H9 (cell line): Measurements from ENCODE around the gene BBS1. TPM values are rescaled to one million over a fixed set of nuclear protein-coding genes. Genes with fewer than 3 reads are reported as not detected.

Experiments
- DNase-seq: peaks from one replicate; pipeline ENCODE4 v3.0.0-alpha.2; 2017
- H2AFZ ChIP-seq: one replicate; pipeline ENCODE4 v1.6.1; 2013; ENCODE audit warnings: mild to moderate bottlenecking, low read length, control low read depth, moderate library complexity
- H2AK5ac ChIP-seq: 2 replicates; pipeline ENCODE4 v1.6.1; 2013; ENCODE audit warnings: low read length, control low read depth, mixed read lengths; ENCODE audit not compliant: insufficient read length
- H2BK120ac ChIP-seq: one replicate; pipeline ENCODE4 v1.6.1; 2013; ENCODE audit warnings: low read depth, mild to moderate bottlenecking, low read length, control low read depth, inconsistent platforms; ENCODE audit not compliant: poor library complexity, severe bottlenecking
- H2BK12ac ChIP-seq: 2 replicates; pipeline ENCODE4 v1.6.1; 2013; ENCODE audit warnings: low read length, control low read depth, mixed read lengths, low read depth; ENCODE audit not compliant: insufficient read length
- H2BK15ac ChIP-seq: 2 replicates; pipeline ENCODE4 v1.6.1; 2013; ENCODE audit warnings: low read depth, low read length, control low read depth
- H2BK20ac ChIP-seq: one replicate; pipeline ENCODE4 v1.6.1; 2013; ENCODE audit warnings: low read depth, mild to moderate bottlenecking, low read length, control low read depth, inconsistent platforms; ENCODE audit not compliant: poor library complexity, severe bottlenecking
- H2BK5ac ChIP-seq: 2 replicates; pipeline ENCODE4 v1.6.1; 2013; ENCODE audit warnings: low read length, control low read depth, mixed read lengths; ENCODE audit not compliant: insufficient read length
- H3K14ac ChIP-seq: 2 replicates; pipeline ENCODE4 v1.6.1; 2013; ENCODE audit warnings: low read length, control low read depth; ENCODE audit not compliant: insufficient read depth
- H3K18ac ChIP-seq: 2 replicates; pipeline ENCODE4 v1.6.1; 2013; ENCODE audit warnings: low read depth, mild to moderate bottlenecking, mixed read lengths, low read length, control low read depth; ENCODE audit not compliant: insufficient read length
- H3K23ac ChIP-seq: 2 replicates; pipeline ENCODE4 v1.6.1; 2013; ENCODE audit warnings: low read length, control low read depth, mixed read lengths, low read depth; ENCODE audit not compliant: insufficient read length
- H3K23me2 ChIP-seq: 2 replicates; pipeline ENCODE4 v1.6.1; 2013; ENCODE audit warnings: low read depth, mild to moderate bottlenecking, mixed read lengths, low read length, control low read depth; ENCODE audit not compliant: insufficient read length, poor library complexity, severe bottlenecking
- H3K27ac ChIP-seq: 2 replicates; pipeline ENCODE4 v1.5.1; 2013; ENCODE audit warnings: low read length, control low read depth, mixed read lengths, low read depth; ENCODE audit not compliant: insufficient read length
- H3K27me3 ChIP-seq: 2 replicates; pipeline ENCODE4 v1.6.1; 2013; ENCODE audit warnings: low read length, control low read depth, inconsistent platforms; ENCODE audit not compliant: insufficient read depth
- H3K4ac ChIP-seq: 2 replicates; pipeline ENCODE4 v1.6.1; 2013; ENCODE audit warnings: low read depth, mild to moderate bottlenecking, control low read depth, inconsistent platforms, low read length, moderate library complexity
- H3K4me1 ChIP-seq: 2 replicates; pipeline ENCODE4 v1.6.1; 2013; ENCODE audit warnings: low read length, control low read depth, inconsistent platforms; ENCODE audit not compliant: insufficient read depth
- H3K4me2 ChIP-seq: 2 replicates; pipeline ENCODE4 v1.6.1; 2013; ENCODE audit warnings: low read length, control low read depth, mixed read lengths; ENCODE audit not compliant: insufficient read length, insufficient read depth
- H3K56ac ChIP-seq: 2 replicates; pipeline ENCODE4 v1.6.1; 2013; ENCODE audit warnings: low read depth, mild to moderate bottlenecking, mixed read lengths, low read length, control low read depth; ENCODE audit not compliant: insufficient read length
- H3K79me1 ChIP-seq: 2 replicates; pipeline ENCODE4 v1.6.1; 2013; ENCODE audit warnings: low read depth, mild to moderate bottlenecking, moderate library complexity, low read length, control low read depth, inconsistent platforms; ENCODE audit not compliant: insufficient read depth, poor library complexity, severe bottlenecking
- H3K79me2 ChIP-seq: 2 replicates; pipeline ENCODE4 v1.6.1; 2013; ENCODE audit warnings: low read length, control low read depth, inconsistent platforms; ENCODE audit not compliant: insufficient read depth
- H3K9ac ChIP-seq: 2 replicates; pipeline ENCODE4 v1.6.1; 2013; ENCODE audit warnings: low read length, control low read depth, mixed read lengths; ENCODE audit not compliant: insufficient read length; ENCODE audit errors: extremely low read depth
- H3K9me3 ChIP-seq: one replicate; pipeline ENCODE4 v1.6.1; 2013; ENCODE audit warnings: low read depth, low read length, inconsistent platforms; ENCODE audit not compliant: control insufficient read depth
- H3T11ph ChIP-seq: one replicate; pipeline ENCODE4 v1.6.1; 2013; ENCODE audit warnings: mild to moderate bottlenecking, low read length, control low read depth, inconsistent platforms
- H4K20me1 ChIP-seq: one replicate; pipeline ENCODE4 v1.6.1; 2013; ENCODE audit not compliant: control insufficient read depth, insufficient read length, insufficient read depth
- H4K5ac ChIP-seq: 2 replicates; pipeline ENCODE4 v1.6.1; 2013; ENCODE audit warnings: low read depth, mild to moderate bottlenecking, mixed read lengths, low read length, control low read depth; ENCODE audit not compliant: insufficient read length
- H4K8ac ChIP-seq: replicated peaks from 2 replicates; pipeline ENCODE4 v1.6.1; 2013; ENCODE audit warnings: low read length, control low read depth, mixed read lengths, low read depth; ENCODE audit not compliant: insufficient read length
- H4K91ac ChIP-seq: 2 replicates; pipeline ENCODE4 v1.6.1; 2013; ENCODE audit warnings: low read depth, mild to moderate bottlenecking, moderate library complexity, mixed read lengths, low read length, control low read depth; ENCODE audit not compliant: insufficient read length
- H3K27ac Mint-ChIP-seq, 3 experiments: 2 replicates in 2 of 3; 3 replicates in 1 of 3; pipeline ENCODE4 v1.8.0; 2020 to 2021; ENCODE audit warnings: mixed read lengths in 3 of 3, mild to moderate bottlenecking in 1 of 3, moderate library complexity in 1 of 3
- H3K27me3 Mint-ChIP-seq: 2 replicates; pipeline ENCODE4 v1.8.0; 2021; ENCODE audit warnings: low read depth, mild to moderate bottlenecking, moderate library complexity, mixed read lengths
- H3K36me3 Mint-ChIP-seq, 3 experiments: 2 replicates in 2 of 3; 3 replicates in 1 of 3; pipeline ENCODE4 v1.8.0; 2020 to 2021; ENCODE audit warnings: low read depth in 3 of 3, mixed read lengths in 3 of 3; ENCODE audit not compliant: insufficient read depth in 1 of 3
- H3K4me1 Mint-ChIP-seq, 2 experiments: 2 replicates each; pipeline ENCODE4 v1.8.0; 2020; ENCODE audit warnings: mixed read lengths in 2 of 2
- H3K4me3 Mint-ChIP-seq, 2 experiments: 2 replicates in 1 of 2; 3 replicates in 1 of 2; pipeline ENCODE4 v1.8.0; 2020 to 2021; ENCODE audit warnings: mild to moderate bottlenecking in 2 of 2, mixed read lengths in 2 of 2, moderate library complexity in 1 of 2
- H3K9me3 Mint-ChIP-seq, 2 experiments: 2 replicates in 1 of 2; 3 replicates in 1 of 2; pipeline ENCODE4 v1.8.0; 2020; ENCODE audit warnings: mild to moderate bottlenecking in 2 of 2, mixed read lengths in 2 of 2, moderate library complexity in 1 of 2
- WGBS: extraction: QIAGEN DNeasy Blood & Tissue Kit; methylation state at CpG from one replicate; pipeline ENCODE4 v1.1.7; 2013; ENCODE audit warnings: missing lambda C conversion rate, low lambda C conversion rate, mixed read lengths; ENCODE audit not compliant: insufficient read length; ENCODE audit errors: extremely low coverage; 5-methylcytosine and 5-hydroxymethylcytosine counted together
- total RNA-seq: library from RNA; stranded (reverse); gene quantifications from 2 replicates; pipeline ENCODE4 v1.2.1, GENCODE V29; 2021
- TF ChIP-seq, protein P1 (sequence below): fragments of 200-600 bp; sonication (generic); conservative IDR thresholded peaks from 3 replicates; pipeline ENCODE4 v1.8.0; 2021; ENCODE audit warnings: antibody characterized with exemption, mild to moderate bottlenecking

Gene BBS1
- total RNA-seq, 1 experiment from 2014 or later = 27.2 TPM

DNA sequence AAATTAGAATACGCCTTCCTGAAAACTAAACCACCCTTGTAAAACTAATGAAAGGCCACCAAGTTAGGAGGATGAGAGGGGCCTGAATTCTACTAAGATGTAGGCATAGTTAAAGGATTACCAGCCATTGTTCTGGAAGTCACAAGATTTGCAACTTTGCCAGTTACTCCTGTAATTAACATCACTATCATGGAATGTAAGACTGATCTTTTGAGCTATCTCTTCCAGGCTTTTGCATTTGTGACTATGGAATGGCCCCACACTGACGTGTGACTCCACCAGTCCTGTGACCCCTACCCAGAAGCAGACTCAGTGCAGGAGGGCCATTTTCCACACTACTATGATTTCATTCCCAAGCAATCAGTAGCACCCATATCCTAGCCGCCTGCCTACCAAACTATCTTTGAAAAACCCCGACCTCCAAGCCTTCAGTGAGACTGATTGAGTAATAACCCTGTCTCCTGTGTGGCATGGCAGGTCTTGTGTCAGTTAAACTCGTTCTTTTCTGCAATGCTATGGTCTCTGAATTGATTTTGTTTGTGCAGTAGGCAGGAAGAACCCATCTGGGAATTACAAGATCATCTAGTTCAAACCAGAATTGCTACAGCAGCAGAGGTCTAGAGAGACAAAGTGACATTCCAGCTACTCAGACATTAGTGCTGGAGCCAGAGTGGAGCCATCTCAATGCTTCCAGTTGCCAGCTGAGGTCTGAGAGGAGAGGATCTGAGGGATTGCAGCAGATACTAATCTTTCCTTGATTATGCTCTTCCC, 59.8 kb downstream of the BBS1 start:
- no CpG with 5 or more reads among the region's 5 CpGs for WGBS
- Histone ChIP-seq H4K5ac (no peak overlapping the region), H3K4ac (no peak overlapping the region; the same call in 1 of the 2 replicates), H3K79me1 (no peaks in the 10 kb centered on the region), H3K27me3 (no peaks in the 10 kb centered on the region), H2BK5ac (no peak overlapping the region), H3K9me3 (no peaks in the 10 kb centered on the region), H3K4me1 (peaks cover 11% of the 10 kb centered on the region), H3K56ac (no peak overlapping the region), H3K23me2 (no peaks in the 10 kb centered on the region), H3K27ac (peak overlapping the region; percentile 56), H2AK5ac (no peak overlapping the region), H4K8ac (no peak overlapping the region), H3K9ac (no peak overlapping the region), H3K4me2 (no peak overlapping the region), H3K14ac (peak overlapping the region; percentile 43; the same call in 1 of the 2 replicates), H3T11ph (peak overlapping the region; percentile 10), H2BK20ac (no peak overlapping the region), H2AFZ (no peak overlapping the region), H3K79me2 (no peaks in the 10 kb centered on the region), H2BK120ac (no peak overlapping the region), H2BK12ac (no peak overlapping the region), H4K20me1 (no peaks in the 10 kb centered on the region), H4K91ac (no peak overlapping the region), H3K23ac (no peak overlapping the region), H3K18ac (peak overlapping the region; percentile 37), H2BK15ac (no peak overlapping the region)
- peak overlapping the region in 1 of 2 experiments; percentile 30; a peak in 2 of 5 replicates for H3K4me3 Mint-ChIP-seq
- H3K4me1 Mint-ChIP-seq = peaks cover 31 to 40% of the 10 kb centered on the region in 2 experiments
- H3K9me3 Mint-ChIP-seq = peaks cover 27 to 33% of the 10 kb centered on the region in 2 experiments
- peak overlapping the region; percentile 96 to 100 (median 98) for H3K27ac Mint-ChIP-seq
- DNase-seq = peak; percentile 43
- peaks cover 19 to 27% (median 21%) of the 10 kb centered on the region in 3 experiments for H3K36me3 Mint-ChIP-seq
- peaks cover 11% of the 10 kb centered on the region for H3K27me3 Mint-ChIP-seq
- TF ChIP-seq, protein P1, sequence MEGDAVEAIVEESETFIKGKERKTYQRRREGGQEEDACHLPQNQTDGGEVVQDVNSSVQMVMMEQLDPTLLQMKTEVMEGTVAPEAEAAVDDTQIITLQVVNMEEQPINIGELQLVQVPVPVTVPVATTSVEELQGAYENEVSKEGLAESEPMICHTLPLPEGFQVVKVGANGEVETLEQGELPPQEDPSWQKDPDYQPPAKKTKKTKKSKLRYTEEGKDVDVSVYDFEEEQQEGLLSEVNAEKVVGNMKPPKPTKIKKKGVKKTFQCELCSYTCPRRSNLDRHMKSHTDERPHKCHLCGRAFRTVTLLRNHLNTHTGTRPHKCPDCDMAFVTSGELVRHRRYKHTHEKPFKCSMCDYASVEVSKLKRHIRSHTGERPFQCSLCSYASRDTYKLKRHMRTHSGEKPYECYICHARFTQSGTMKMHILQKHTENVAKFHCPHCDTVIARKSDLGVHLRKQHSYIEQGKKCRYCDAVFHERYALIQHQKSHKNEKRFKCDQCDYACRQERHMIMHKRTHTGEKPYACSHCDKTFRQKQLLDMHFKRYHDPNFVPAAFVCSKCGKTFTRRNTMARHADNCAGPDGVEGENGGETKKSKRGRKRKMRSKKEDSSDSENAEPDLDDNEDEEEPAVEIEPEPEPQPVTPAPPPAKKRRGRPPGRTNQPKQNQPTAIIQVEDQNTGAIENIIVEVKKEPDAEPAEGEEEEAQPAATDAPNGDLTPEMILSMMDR = no peak
